KMS-11 (cell line): ENCODE measurements around the gene MEIOC.

Experiments
- H2AFZ ChIP-seq: fragments of 200-600 bp; sonication (generic); 2 replicates; pipeline ENCODE4 v1.6.1; 2016; ENCODE audit warnings: antibody characterized with exemption, mixed run types, low read depth
- H3K27ac ChIP-seq: fragments of 200-600 bp; sonication (generic); 2 replicates; pipeline ENCODE4 v1.6.1; 2016; ENCODE audit warnings: mild to moderate bottlenecking, mixed run types
- H3K27me3 ChIP-seq: fragments of 200-600 bp; sonication (generic); 2 replicates; pipeline ENCODE4 v1.6.1; 2017; ENCODE audit warnings: mild to moderate bottlenecking, low read depth, mixed run types, moderate library complexity; ENCODE audit not compliant: insufficient read depth
- H3K36me3 ChIP-seq: fragments of 200-600 bp; sonication (generic); 2 replicates; pipeline ENCODE4 v1.6.1; 2017; ENCODE audit warnings: mild to moderate bottlenecking, mixed run types; ENCODE audit not compliant: insufficient read depth
- H3K4me1 ChIP-seq: fragments of 200-600 bp; sonication (generic); 2 replicates; pipeline ENCODE4 v1.6.1; 2016; ENCODE audit warnings: mild to moderate bottlenecking, low read depth, mixed run types; ENCODE audit not compliant: poor library complexity, severe bottlenecking
- H3K4me2 ChIP-seq: fragments of 200-600 bp; sonication (generic); 2 replicates; pipeline ENCODE4 v1.7.0; 2016; ENCODE audit warnings: mild to moderate bottlenecking, mixed run types
- H3K4me3 ChIP-seq: fragments of 200-600 bp; sonication (generic); IDR thresholded peaks from 2 replicates; pipeline ENCODE4 v1.6.1; 2017; ENCODE audit warnings: low read depth, low read length, mixed read lengths; ENCODE audit not compliant: insufficient read depth
- H3K79me2 ChIP-seq: fragments of 200-600 bp; sonication (generic); 2 replicates; pipeline ENCODE4 v1.6.1; 2016; ENCODE audit warnings: low read depth, mixed run types; ENCODE audit not compliant: insufficient read depth
- H3K9ac ChIP-seq: fragments of 200-600 bp; sonication (generic); 2 replicates; pipeline ENCODE4 v1.6.1; 2016; ENCODE audit warnings: mild to moderate bottlenecking, mixed run types
- H4K20me1 ChIP-seq: fragments of 200-600 bp; sonication (generic); 2 replicates; pipeline ENCODE4 v1.6.1; 2016; ENCODE audit warnings: mild to moderate bottlenecking, mixed run types; ENCODE audit not compliant: insufficient read depth
- CTCF ChIP-seq: fragments of 200-600 bp; sonication (generic); conservative IDR thresholded peaks from 2 replicates; pipeline ENCODE4 v1.6.1; 2017; ENCODE audit warnings: low read depth, mild to moderate bottlenecking, antibody characterized with exemption, low read length, moderate library complexity, mixed read lengths

The MEIOC gene

DNA sequence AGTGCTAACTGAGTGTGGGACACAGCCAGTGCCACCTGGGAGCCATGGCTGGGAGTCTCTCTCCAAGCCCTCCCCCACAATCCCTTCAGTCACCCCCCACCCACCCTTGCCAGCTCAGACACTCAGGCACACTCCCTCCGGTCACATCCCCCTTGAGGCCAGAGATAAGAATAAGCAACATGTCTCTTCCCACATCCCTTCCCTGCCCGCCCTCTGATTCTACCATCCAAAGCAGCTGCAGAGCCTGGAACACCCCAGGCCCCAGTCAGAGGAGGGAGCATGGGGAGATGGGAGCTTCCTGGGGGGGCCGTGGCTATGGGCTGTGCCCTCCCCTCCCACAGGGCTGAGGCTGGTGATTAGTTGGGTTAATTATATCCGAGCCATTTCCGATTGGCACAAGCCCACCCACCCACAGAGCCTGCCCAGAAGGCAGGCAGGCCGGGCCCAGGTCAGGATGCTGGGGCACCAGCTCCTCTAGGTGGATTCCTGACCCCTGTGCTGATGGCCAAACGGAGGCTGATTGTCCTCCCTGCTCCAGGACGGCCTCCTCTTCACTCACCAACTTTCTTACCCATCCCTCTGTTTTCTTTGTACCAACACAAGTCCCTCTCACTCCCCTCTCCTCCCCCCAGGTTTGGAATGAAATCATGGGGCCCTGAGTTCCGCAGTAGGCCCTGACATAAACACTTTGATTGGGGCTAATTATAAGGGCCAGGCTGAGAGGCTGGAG lies 28.6 kb upstream of the MEIOC start:
- H2AFZ ChIP-seq, result no peak overlapping the region
- no peak overlapping the region for H3K4me2 ChIP-seq
- H3K4me3 ChIP-seq, result no peak overlapping the region
- H3K9ac ChIP-seq, result no peak overlapping the region
- H4K20me1 ChIP-seq, result no peaks in the 10 kb centered on the region
- H3K27me3 ChIP-seq, result no peaks in the 10 kb centered on the region
- H3K27ac ChIP-seq, result no peak overlapping the region
- H3K4me1 ChIP-seq, result peaks cover 4% of the 10 kb centered on the region
- no peak for TF ChIP-seq CTCF
- no peaks in the 10 kb centered on the region for H3K79me2 ChIP-seq
- H3K36me3 ChIP-seq, result no peaks in the 10 kb centered on the region

GRCh38 chr17:44628243-44629188 lies 27.8 kb upstream of the MEIOC start:
- TF ChIP-seq CTCF, result no peak
- Histone ChIP-seq H3K79me2 (no peaks in the 10 kb centered on the region), H3K9ac (no peak overlapping the region), H4K20me1 (no peaks in the 10 kb centered on the region), H3K27me3 (no peaks in the 10 kb centered on the region), H2AFZ (no peak overlapping the region), H3K4me1 (peaks cover 4% of the 10 kb centered on the region), H3K4me2 (no peak overlapping the region), H3K4me3 (no peak overlapping the region), H3K36me3 (no peaks in the 10 kb centered on the region), H3K27ac (no peak overlapping the region)

DNA sequence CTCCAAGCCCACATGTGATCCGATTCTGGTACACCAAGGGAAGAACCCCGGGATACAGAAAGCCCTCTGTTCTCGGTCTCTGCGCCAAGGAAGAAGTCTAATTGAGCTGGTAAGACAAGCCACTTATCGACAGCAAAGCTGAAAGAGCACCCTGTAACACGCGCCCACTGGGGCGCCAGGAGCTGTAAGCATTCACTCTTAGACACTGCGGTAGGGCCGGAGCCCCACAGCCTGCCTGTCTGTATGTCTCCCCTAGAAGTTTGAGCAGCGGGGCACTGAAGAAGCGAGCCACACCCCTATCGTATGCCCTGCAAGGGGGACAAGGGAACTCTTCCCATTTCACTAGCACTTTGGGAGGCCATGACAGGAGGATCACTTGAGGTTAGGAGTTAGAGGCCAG lies 27.0 kb upstream of the MEIOC start:
- Histone ChIP-seq H3K27ac (no peak overlapping the region), H2AFZ (no peak overlapping the region), H4K20me1 (no peaks in the 10 kb centered on the region), H3K4me3 (no peak overlapping the region), H3K4me1 (no peaks in the 10 kb centered on the region), H3K9ac (no peak overlapping the region), H3K79me2 (no peaks in the 10 kb centered on the region), H3K36me3 (no peaks in the 10 kb centered on the region), H3K4me2 (no peak overlapping the region), H3K27me3 (no peaks in the 10 kb centered on the region)
- no peak for TF ChIP-seq CTCF

DNA sequence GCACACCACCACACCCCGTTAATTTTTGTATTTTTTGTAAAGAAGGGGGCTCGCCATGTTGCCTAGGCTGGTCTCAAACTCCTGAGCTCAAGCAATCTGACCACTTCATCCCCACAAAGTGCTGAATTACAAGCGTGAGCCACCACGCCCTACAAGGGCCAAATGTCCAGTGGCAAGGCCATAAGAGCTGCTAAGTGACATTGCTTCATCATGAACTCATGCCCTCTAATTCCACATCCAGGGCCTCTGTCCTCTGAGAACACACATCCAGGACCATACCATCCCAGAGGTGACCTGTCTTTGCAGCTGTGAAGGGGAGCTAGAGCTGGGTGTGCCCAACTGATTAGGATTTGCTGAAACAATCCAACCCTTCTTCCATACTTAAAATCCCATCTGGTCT lies 25.6 kb upstream of the MEIOC start:
- H3K4me2 ChIP-seq, result no peak overlapping the region
- H3K27ac ChIP-seq, result no peak overlapping the region
- no peak overlapping the region for H3K9ac ChIP-seq
- no peaks in the 10 kb centered on the region for H4K20me1 ChIP-seq
- H3K4me3 ChIP-seq, result no peak overlapping the region
- no peaks in the 10 kb centered on the region for H3K79me2 ChIP-seq
- no peaks in the 10 kb centered on the region for H3K36me3 ChIP-seq
- no peaks in the 10 kb centered on the region for H3K27me3 ChIP-seq
- TF ChIP-seq CTCF, result no peak
- no peaks in the 10 kb centered on the region for H3K4me1 ChIP-seq
- no peak overlapping the region for H2AFZ ChIP-seq
